Tracheal epithelial cell (primary cell): Measurements from ENCODE around the gene WDFY3. TPM values are rescaled to one million over a fixed set of nuclear protein-coding genes. Genes with fewer than 3 reads are reported as not detected.

Source experiments
- total RNA-seq: library from RNA; depleted of rRNA; stranded (reverse); fragments of >200 nt; gene quantifications from 2 replicates; pipeline ENCODE4 v1.2.1, GENCODE V29; 2014

Gene WDFY3, protein sequence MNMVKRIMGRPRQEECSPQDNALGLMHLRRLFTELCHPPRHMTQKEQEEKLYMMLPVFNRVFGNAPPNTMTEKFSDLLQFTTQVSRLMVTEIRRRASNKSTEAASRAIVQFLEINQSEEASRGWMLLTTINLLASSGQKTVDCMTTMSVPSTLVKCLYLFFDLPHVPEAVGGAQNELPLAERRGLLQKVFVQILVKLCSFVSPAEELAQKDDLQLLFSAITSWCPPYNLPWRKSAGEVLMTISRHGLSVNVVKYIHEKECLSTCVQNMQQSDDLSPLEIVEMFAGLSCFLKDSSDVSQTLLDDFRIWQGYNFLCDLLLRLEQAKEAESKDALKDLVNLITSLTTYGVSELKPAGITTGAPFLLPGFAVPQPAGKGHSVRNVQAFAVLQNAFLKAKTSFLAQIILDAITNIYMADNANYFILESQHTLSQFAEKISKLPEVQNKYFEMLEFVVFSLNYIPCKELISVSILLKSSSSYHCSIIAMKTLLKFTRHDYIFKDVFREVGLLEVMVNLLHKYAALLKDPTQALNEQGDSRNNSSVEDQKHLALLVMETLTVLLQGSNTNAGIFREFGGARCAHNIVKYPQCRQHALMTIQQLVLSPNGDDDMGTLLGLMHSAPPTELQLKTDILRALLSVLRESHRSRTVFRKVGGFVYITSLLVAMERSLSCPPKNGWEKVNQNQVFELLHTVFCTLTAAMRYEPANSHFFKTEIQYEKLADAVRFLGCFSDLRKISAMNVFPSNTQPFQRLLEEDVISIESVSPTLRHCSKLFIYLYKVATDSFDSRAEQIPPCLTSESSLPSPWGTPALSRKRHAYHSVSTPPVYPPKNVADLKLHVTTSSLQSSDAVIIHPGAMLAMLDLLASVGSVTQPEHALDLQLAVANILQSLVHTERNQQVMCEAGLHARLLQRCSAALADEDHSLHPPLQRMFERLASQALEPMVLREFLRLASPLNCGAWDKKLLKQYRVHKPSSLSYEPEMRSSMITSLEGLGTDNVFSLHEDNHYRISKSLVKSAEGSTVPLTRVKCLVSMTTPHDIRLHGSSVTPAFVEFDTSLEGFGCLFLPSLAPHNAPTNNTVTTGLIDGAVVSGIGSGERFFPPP (N-terminal part only)
- 53.3 and 58.6 TPM in 2 replicates for total RNA-seq

GRCh38 chr4:84966382-84967242 is at the start of gene WDFY3:
WDFY3 (minus strand) TSS chr4:84966690; CDS start chr4:84860591, 106,099 bp downstream.

